Stimulated activated CD8-positive, alpha-beta memory T cell treated with anti-CD3 and anti-CD28 coated beads, Interleukin-15, amount 100 ng/mL, for 48 hours (primary cell): ENCODE measurements around the gene IGLON5.
A peak's percentile ranks its signal among the peaks of the same experiment; 100 is the strongest.

Experiments used
- DNase-seq, 2 donors: peaks; one replicate each; pipeline ENCODE4 v3.0.0-alpha.2; 2020; ENCODE audit warnings: low read depth in 2 of 2

IGLON5 gene

GRCh38 chr19:51338563-51339312 lies 27.3 kb downstream of the IGLON5 start:
- peak; percentile 81 for DNase-seq

- DNase-seq, result no peak
Measured at GRCh38 chr19:51339313-51339686, 27.9 kb downstream of the IGLON5 start.

- peak; percentile 93 to 96 for DNase-seq
Measured at GRCh38 chr19:51339687-51340656, 28.5 kb downstream of the IGLON5 start.

GRCh38 chr19:51341066-51341465 lies 29.6 kb downstream of the IGLON5 start:
- DNase-seq, result no peak

- DNase-seq, result no peak
Measured at GRCh38 chr19:51341976-51342580, 30.6 kb downstream of the IGLON5 start, which contains the start of gene VSIG10L. Gene VSIG10L (minus strand): TSS chr19:51342139. CDS start chr19:51342124, 15 bp downstream.

GRCh38 chr19:51342631-51343569 lies 31.5 kb downstream of the IGLON5 start:
- DNase-seq, result no peak

- DNase-seq, result no peak
Measured at GRCh38 chr19:51345076-51345620, 33.7 kb downstream of the IGLON5 start.

- no peak for DNase-seq
Measured at GRCh38 chr19:51346742-51347141, 35.3 kb downstream of the IGLON5 start.

- DNase-seq, result no peak
Measured at GRCh38 chr19:51347209-51347928, 35.9 kb downstream of the IGLON5 start.

GRCh38 chr19:51351266-51351990 lies 40.0 kb downstream of the IGLON5 start:
- no peak for DNase-seq

GRCh38 chr19:51352783-51353360 lies 41.4 kb downstream of the IGLON5 start:
- DNase-seq, result no peak

- no peak for DNase-seq
Measured at GRCh38 chr19:51354103-51354741, 42.8 kb downstream of the IGLON5 start.

GRCh38 chr19:51354742-51355148 lies 43.3 kb downstream of the IGLON5 start:
- peak in 1 of 2 donors; percentile 52 for DNase-seq

GRCh38 chr19:51356159-51356801 lies 44.8 kb downstream of the IGLON5 start:
- no peak for DNase-seq

GRCh38 chr19:51357952-51358351 lies 46.5 kb downstream of the IGLON5 start:
- DNase-seq, result no peak

GRCh38 chr19:51359294-51359693 lies 47.9 kb downstream of the IGLON5 start:
- DNase-seq, result no peak

GRCh38 chr19:51361239-51361638 lies 49.8 kb downstream of the IGLON5 start:
- no peak for DNase-seq
